Activated CD4-positive, CD25-positive, alpha-beta regulatory T cell (primary cell): Measurements from ENCODE around the gene GADD45GIP1.

Experiments
- DNase-seq, 4 experiments: peaks; one replicate each; lab custom pipeline; 2025; lab: John Stamatoyannopoulos, UW

The GADD45GIP1 gene

DNA sequence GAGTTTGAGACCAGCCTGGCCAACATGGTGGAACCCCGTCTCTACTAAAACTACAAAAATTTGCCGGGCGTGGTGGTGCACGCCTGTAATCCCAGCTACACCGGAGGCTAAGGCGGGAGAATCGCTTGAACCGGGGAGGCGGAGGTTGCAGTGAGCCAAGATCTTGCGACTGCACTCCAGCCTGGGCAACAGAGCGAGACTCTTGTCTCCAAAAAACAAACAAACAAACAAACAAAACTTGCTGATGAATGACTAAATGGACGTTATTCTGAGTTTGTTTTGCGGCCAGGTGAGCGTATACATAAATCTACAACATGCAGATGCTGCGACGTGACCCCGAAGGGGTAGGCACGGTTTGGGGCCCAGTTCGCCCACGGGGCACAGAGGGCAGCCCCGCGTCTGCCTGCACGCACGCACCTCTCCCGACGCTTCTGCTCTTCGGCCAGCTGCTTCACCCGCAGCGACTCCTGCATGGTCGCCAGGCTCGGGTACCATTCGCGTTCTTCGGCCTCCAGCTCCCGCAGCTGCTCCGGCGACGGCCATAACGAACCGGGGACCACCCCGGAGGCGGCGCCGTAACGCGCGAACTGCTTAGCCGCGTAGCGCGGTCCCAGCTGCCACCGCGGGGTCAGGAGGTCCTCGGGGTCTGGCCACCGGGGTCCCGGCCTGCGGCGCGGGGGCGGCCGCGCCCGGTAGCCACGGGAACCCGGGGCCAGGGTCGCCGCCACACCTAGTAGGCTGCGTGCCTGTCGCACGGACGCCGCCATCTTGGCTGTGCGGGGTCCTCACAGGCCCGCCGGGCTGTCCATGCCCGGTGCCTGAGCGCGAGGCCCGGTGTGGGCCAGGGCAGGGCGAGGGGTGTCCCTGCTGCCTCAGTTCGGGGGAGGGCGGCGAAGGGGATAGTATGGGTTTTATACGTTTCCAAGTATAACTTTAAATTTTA lies at the start of gene GADD45GIP1:
Gene GADD45GIP1 (minus strand): TSS at position 778 of the 943 bp plus-strand sequence. CDS start 11 bp downstream, at position 767.
- peak; percentile 65 to 70 (median 68) for DNase-seq

DNA sequence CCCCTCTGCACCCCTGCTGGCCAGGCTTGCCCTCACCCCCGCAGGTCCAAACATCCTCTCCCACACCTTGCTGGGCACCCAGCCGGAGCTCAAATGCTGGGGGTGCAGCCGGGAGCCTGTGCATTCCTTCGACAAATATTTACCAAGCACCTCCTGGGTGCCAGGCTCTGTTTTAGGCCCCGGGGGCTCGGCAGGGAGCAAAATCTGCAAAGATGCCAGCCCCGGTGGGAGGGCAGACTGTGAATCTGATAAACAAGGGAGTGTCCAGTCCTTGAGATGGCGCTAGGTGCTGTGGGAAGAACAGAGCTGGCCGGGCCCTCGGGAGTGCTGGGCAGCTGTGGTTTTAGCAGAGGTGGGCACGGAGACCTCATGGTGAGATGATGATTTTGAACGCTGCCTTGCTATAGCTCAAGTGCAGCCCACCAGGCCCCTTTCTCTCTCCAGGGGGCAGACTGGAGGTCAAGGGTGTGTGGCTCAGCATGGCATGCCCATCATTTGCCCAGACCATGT lies 48.9 kb upstream of the GADD45GIP1 start:
- no peak for DNase-seq

DNA sequence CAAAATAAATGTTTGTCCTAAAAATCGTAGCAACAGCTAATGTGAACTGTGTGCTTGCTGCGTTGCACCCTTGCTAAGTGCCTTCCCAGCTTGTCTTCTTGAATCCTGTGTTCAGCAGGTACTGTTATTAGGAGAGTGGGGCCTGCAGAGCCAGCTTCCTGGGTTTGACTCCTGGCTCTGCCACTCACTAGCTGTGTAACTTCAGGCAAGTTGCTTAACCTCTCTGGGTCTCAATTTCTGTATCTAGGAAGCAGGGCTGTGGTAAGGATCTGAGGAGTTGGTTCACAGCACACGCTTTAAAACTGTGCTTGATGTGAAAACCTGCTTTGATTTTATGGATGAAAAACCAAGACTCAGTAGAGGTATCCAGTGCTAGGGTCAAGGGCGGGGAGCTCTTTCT lies 48.2 kb upstream of the GADD45GIP1 start:
- DNase-seq, result no peak

DNA sequence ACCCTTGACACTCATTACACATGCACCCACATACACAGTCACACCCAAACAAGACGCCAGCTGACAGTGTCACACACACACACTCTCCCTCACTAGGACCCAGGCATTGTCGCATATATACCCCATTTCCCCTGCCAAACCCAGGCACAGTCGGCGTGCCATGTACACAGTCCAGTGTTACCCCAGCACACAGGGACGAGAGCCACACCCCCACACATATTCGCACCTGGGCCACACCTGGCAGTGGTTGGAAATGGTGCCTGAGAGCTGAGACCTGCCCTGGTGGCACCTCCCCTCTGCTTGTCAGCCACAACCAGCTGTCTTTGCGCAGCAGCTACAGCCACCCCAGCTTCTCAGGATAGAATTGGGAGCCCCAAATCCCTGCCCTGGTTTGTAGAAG lies 47.2 kb upstream of the GADD45GIP1 start:
- no peak for DNase-seq

DNA sequence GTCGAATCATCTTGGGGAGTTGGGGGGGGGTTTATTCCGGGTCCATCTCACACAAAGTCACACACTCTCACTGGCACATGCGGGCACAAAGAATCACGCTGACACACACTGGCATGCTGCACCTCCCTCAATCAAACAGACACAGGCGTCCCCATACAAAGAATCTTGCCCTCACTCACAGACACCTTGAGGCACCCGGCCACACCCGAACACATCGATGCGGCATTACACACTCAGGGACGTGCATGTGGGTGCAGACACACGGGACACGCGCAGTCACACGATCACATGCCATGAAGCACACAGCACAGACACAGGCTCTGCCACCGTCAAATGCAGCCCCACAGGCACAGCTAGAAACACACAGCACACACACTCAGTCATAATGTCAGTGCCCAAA lies 46.1 kb upstream of the GADD45GIP1 start:
- no peak for DNase-seq

DNA sequence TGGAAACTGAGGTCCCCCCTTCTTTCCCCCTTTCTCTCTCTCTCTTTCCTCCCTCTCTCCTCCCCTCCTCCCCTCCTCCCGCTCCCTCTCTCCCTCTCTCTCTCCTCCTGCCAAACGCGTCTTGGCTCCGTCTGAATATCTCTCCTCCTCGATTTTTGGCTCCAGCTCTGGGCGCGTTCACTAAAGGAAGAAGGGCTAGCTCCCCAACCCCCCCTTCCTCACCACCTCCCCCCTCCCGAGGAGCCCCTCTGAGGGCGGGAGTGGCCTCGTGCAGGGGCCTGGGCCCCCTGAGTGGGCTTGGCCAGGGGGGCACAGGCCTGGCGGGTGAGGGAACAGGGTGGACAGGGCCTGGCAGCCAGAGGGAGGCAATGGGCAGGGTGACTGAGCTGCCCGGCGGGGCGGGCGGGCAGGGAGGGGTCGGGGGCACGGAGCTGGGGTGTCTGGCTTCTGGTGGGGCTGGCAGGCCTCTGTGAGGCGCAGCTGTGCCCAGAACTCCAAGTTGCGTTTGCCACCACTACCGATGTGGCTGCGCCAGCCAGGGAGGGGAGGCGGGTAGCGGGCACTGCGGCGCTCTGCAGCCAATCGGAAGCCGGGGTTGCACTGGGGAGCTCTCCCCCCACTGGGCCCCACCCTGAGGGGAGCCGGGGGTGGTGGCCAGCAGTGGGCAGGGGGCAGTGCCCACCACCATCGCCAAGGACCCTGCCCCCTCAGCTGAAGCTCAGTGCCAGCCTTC lies 45.3 kb upstream of the GADD45GIP1 start:
- no peak for DNase-seq

DNA sequence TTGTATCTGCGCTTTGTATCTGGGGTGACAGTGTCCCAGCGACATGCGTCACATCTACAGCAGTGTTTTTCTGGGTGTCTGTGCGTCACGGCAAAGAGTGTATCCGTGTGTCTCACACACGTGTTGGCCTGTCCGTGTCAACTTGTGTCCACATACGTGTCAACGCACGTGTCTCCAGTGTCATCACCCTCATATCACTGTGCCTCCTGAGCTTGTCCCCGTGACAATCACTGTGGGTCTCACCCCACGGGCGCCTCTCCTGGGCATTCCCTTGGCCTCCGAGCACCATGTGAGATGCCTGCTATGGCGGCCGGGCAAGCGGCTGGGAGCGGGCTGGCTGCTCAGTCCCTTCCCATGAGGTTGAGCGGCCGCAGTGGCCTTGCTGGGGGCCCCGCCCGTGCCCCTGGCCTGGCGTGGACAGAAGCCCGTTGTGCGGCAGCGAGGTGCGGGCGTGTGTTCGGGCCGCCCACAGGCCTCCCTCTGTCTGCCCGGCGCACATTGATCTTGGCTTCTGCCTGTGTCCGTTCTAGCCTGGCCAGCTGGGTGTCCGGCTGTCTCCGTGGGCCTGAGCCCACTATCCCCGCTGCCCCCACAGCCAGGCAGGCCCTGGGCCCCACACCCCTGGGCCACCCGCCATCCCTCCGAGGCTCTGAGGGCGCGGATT lies 44.6 kb upstream of the GADD45GIP1 start:
- DNase-seq, result no peak

DNA sequence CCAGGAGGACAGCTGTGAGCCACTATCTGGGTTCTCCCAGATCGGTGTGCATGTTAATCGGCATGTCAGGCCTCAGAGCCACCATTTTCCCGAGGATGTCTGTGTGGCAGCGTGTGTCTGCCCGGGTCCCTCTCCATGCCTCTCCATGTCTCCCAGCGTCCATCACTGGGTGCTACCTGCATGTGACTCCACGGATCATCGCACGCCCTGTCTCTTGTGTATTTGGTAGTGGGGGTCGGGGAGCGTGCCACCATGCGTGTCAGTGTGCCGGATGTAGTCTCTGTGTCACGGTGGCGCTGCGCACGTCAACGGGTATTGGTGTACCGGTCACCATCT lies 44.1 kb upstream of the GADD45GIP1 start:
- no peak for DNase-seq

DNA sequence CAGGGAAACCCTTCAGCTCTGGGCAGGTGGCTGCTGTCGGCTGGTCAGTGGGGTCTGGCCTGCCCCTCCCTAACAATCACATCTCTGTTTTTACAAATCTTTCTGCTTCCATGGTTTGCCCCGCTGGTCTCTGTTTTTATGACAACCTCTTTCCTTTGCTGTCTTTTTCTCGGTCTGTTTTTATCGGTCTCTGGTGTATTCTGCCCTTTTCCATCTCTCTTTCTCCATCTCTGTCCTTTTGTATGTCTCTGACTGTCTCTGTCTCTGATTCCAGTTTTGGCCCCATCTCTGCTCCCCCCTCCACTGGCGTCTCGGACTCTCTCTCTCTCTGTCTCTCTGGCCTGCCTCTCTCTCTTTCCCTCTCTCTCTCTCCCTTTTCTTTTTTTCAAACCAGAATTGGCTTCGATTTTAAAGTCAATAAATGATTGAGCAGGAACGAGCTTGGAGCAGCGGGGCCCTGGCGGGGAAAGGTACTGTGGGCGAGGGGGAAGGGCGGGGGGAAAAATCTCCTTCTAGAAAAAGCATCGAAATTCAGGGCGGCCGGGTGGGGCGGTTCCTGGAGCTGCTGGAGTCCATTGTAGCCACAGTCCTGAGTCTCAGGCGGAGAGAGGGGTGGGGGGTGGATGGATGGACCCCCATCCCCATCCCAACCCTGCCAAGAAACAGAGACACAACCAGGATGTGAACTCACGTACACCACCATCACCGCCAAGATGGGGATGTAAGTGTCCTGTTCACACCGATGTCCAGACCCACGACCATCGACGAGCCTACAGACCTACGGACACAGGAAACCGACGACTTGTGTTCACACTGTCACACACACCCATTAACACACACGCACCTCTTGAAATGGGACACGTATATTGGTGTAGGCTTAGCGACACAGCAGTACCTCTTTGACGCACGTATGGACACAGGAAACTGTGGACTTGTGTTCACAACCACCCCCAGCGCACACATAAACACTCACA lies 41.2 kb upstream of the GADD45GIP1 start:
- no peak for DNase-seq

DNA sequence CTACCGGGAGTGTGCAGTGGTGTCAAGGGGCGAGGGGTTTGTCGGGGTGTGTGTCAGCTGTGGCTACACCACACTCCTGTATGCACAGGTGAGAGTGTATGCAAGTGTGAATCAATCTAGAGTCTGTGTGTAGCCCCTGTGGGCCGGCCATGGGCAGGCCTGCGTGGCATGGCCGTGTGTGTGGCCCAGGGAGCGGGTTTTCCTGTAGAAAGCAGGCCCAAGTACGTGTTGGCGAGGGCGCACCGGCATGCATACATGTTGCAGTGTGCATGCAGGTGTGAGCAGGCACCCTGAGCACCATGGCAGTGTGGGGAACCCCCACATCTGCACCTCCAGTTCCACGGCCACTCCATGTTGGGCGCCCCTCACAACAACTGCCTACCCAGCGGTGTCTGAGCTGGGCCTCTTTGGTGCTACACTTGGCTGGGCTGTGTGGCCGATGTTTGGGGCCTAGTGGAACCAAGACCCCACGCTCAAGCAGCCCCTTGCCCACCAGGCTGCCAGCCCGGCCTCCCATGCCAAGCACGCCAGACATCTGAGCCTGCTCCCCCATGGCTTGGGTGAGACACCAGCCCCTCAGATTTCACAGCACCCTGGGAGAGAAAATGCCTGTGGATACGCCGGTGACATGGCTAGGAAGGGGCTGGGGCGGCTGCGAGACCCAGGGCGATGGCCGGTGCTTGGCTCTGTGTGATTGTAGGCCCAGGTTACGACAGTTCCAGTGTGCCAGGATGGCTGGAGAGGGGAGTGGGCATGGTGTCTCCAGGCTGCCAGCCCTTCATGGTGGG lies 40.4 kb upstream of the GADD45GIP1 start:
- no peak for DNase-seq

DNA sequence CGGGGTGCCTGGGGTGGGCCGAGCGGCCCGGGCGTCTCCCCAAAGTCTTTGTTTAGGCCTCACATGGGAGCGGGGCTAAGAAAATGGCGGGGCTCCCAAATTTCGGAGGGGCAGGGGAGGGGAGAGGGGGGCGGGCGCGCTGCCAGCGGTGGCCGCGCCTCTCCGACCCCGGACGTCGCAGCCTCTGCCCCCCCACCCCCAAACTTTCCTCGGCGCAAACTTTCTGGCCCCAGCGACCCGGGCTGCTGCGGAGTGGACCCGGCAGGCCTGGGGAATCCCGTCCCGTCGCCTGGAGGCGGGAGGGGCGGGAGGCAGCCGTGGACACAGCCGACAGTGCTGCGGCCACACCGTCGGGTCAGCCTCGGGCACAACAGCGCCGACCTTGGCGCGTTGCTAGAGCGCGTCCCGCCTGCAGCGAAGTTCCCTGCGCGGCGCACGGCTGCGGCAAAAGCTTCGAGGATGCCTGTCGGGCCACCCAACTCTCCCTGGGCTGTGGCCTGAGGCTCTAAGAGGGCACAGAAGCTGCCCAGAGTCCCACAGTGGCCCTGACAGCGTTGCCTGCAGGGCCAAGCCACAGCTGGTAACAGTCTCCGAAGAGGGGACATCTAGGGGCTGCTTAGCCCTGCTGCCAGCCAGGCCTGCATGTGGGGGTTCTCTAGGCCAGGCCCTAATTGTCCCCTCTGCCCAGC lies 39.5 kb upstream of the GADD45GIP1 start:
- no peak for DNase-seq

DNA sequence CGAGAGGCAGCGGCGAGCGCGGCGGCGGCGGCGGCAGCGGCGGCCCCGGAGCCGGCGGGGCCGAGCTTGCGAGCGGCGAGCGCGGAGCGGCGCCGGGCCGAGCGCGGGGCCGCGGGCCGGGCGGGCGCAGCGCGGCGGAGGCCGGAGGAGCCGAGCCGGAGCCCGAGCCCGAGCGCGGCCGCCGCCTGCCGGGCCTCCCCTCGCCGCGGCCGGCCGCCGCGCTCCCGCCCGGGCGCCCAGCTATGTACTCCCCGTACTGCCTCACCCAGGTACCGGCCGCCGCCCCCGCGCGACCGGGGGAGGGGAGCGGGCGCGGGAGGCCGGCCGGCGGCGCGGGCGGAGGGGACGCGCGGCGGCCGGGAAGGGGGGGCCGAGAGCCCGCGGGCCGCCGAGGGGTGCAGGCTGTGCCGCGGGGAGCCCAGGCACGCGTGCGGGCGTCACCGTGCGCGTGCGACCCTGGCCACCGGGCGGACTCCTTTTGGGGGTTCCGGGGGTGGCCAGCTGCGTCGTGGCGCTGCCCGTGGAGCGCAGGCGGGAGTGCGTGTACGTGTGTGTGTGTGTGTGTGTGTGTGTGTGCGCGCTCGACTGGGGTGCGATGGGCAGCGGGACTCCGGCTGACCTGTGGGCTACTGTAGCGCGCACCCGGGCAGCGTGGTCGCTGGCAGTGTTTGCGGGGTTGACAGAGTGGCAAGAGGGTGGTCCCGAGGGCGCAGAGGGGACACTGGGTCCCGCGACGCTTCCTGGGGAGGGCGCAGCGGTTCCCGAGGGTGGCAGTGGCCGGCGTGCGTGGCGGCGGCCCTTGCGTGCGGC lies 38.8 kb upstream of the GADD45GIP1 start:
- DNase-seq, result no peak

DNA sequence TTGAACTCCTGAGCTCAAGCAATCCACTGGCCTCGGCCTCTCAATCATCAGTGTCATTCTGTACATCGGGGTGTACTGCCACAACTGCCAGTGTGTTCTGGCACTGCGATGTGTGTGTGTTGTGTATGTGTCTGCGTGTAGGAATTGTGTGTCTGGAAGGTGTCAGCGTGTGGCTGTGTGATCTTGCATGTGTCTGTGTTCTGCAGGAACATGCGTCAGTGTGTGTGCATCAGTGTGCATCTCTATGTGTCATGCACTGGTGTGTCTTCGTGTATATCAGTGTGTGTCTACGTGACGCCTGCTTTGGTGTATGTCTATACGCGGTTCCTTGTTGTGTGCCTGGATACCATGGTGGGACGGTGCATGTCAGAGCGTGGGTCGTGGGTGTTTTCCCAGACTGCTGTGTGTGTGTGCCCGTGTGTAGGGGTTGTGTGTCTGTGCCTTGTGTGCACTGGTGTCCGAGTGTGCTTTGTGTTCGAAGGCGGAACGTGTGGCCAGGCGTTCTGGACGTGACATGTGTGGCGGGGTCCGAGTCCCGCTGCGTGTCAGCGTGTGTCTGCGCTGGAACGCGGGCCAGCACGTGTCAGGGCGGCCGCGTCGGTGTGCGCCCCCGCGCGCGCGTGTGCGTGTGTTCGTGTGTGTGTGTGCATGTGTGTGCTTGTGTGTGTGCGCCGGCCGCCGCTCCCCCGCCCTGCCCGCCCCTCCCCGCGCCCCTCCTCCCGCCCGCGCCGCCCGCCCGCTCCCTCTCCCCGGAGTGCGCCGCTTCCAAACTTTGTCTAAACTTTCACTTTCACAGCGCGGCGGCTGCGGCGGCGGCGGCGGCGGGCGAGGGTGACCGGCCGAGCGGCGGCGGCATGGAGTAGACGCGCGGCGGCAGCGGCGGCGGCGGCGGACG lies 37.9 kb upstream of the GADD45GIP1 start, which contains the start of gene NFIX:
Gene NFIX (plus strand): TSS at position 775 of the 895 bp plus-strand sequence. CDS start 363 bp downstream, outside the sequence.
- peak in 2 of 4 experiments; percentile 14 to 23 for DNase-seq

DNA sequence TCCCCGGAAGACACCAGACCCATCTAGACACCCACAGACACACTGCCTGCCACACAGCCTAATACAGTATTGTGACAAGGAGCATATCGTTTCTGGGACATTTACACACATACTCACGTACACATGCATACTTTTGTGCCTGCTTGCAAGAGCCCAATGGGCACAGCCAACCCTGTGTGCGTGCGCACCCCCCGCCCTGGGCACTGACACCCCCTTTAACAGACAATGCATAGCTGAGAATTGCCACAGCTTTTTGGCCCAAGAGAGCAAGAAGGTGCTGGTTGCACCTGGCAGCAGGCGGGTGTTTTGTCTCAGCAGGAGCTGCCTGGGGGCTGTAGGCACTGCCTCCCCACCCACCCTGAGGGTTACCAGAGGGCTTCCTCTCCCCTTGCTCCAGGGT lies 36.5 kb upstream of the GADD45GIP1 start:
- no peak for DNase-seq

DNA sequence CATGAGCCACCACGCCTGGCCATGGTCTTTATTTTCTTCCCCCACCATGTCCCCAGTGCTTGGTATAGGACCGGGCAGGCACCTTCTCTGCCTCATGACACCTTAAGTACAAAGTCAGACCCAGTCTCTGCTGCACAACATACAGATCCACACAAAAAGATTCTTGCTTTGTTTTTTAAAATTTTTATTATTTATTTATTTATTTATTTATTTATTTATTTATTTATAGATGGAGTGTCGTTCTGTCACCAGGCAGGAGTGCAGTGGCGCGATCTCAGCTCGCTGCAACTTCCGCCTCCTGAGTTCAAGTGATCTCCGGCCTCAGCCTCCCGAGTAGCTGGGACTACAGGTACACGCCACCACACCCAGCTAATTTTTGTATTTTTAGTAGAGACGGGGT lies 35.7 kb upstream of the GADD45GIP1 start:
- DNase-seq, result no peak

DNA sequence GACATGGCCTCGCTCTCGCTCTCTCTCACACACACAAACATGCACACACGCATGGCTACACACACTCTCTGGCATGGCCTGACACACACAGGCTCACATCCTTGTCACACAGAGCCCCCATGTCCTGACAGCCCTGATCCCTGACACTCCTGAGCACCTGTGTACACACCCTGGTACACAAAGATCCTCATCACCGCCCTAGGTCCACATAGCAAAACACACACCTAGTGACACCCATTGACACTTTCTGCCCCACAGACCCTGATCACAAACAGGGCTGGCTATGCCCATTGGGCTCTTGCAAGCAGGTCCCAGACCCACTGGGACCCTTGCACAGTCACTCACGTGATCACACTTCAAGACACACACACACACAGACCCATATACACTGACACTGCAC lies 34.3 kb upstream of the GADD45GIP1 start:
- DNase-seq, result no peak

DNA sequence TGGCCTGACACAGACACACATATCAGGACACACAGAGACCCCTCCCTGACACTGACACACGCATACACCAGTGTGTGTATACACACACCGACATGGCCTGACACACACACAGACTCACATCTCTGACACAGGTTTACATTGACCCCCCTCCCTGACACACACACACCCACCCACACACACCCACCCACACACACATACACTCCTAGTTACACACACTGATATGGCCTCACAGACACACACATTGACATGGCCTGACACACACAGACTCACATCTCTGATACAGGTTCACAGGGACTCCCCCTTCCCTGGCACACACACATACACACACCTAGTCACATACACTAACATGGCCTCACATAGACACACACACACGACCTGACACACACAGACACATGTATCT lies 33.8 kb upstream of the GADD45GIP1 start:
- DNase-seq, result no peak

DNA sequence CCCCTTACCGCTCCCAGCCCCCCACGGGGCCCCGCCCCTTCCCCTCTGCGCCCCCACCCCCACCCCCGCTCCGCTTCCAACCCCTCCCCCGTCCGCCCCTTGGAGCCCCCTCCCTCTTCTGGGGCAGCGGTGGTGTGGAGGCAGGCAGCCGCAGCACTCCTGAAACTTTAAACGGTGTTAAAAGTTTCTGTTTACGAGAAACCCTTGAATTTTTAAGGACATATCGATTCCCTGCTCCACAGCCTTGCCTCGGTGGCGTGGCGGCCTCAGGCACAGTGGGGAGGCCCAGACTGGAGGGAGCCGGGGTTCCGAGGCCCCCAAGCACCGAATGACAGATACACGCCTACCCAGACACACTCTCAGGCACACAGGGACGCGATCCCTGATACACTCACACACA lies 33.4 kb upstream of the GADD45GIP1 start:
- no peak for DNase-seq
